HG02943 (cell line): ENCODE data around the gene FOXJ3.

Experiments used
- ATAC-seq: cut with Tn5 transposase; IDR thresholded peaks from one replicate; pipeline ENCODE4 v1.9.1; 2021; ENCODE audit warnings: mild to moderate bottlenecking, low read depth, moderate library complexity; ENCODE audit not compliant: unreplicated experiment

Gene FOXJ3

DNA sequence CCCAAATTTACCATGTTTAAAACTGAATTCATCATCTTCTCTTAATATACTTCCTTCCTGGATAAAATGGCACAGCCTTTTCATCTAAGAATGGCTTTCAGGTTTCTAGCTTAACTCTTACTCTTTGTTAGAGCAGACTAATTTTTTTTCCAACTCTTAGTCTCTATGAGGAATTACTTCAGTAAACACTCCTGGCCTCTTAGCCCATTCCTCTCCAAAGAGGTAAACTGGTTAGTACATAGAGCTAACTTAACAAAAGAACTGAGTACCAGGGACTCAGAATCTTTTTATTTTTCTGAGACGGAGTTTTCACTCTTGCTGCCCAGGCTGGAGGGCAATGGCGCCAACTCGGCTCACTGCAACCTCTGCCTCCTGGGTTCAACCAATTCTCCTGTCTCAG, 21.1 kb downstream of the FOXJ3 start:
- ATAC-seq = no peak

DNA sequence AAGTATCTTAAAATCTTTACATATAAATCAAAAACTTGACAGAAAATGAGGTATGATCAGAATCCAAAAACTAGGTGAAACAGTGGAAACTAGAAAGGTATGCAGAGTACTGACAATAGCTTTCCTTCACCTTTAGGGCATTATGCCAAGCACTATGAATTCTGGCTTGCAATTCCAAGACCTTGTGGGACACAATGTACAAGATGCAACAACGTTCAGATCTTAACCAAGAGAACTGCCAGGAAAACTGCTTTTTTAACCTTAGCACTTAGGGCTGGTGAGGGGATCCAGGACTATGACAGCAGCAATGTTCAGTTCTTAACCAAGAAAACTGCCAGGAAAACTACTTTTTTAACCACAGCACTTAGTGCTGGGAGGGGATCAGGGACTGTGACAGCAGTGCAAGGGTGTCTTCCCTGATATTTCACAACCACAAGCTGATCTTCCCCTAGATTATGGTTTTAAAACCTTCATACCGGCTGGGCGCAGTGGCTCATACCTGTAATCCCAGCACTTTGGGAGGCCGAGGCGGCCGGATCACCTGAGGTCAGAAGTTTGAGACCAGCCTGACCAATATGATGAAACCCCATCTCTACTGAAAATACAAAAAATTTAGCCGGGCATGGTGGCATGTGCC, 22.3 kb downstream of the FOXJ3 start:
- no peak for ATAC-seq

DNA sequence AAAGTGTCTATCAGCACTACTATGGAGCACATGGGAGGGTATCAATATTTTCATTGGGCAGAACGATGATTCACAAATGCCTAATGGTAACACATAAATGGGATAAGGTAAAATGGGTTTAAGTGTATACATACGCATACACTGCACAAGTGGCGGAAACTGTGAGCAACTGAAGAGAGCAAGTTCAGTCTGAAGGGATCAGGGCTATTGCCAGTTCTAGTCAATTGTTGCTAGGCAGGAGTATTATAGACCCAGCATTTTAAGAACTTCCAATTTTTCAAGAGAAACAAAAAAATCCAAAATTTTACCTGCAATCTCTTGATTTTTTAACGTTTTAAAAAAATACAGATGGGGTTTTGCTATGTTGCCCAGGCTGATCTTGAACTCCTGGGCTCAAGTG, 23.1 kb downstream of the FOXJ3 start:
- ATAC-seq = no peak

GRCh38 chr1:42311138-42311537, 23.9 kb downstream of the FOXJ3 start:
- no peak for ATAC-seq

- ATAC-seq = no peak
These were observed 28.1 kb downstream of the FOXJ3 start for GRCh38 chr1:42306977-42307376.

DNA sequence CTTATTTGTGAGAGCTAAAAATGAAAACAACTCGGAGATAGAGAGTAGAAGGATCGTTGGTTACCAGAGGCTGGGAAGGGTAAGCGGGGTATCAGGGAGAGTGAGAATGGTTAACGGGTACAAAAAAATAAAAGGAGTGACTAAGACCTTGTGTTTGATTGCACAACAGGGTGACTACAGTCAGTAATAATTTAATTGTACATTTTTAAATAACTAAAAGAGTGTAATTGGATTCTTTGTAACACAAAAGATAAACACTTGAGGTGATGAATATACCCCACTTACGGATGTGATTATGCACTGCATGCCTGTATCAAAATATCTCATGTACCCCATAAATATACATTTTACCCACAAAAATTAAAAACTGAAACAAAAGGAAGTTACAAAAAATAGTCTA, 29.4 kb downstream of the FOXJ3 start:
- ATAC-seq = no peak

DNA sequence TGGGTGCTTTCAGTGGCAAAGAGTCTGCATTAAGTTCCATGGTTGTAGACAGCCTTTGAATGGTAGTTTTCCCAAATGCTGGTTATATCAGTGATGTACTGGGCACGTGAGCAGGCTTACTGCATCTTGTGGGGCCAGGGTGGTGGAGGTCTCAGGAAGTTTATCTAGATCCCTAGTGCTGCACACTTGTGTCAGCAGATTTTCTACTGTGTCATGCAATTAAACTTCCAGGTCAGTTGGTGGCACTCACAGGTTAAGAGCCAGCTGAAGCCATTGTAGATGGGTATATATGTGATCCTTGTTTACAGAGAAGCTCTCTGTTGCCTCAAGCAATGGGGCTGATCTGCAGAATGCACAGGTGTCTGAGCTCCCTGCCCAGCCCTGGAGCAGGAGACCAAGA, 33.0 kb downstream of the FOXJ3 start:
- ATAC-seq = no peak

GRCh38 chr1:42298520-42298919, 36.5 kb downstream of the FOXJ3 start:
- no peak for ATAC-seq

- no peak for ATAC-seq
These were observed 39.2 kb downstream of the FOXJ3 start for GRCh38 chr1:42295816-42296215.

GRCh38 chr1:42290130-42290529, 44.9 kb downstream of the FOXJ3 start:
- ATAC-seq = no peak

GRCh38 chr1:42288311-42288985, 46.6 kb downstream of the FOXJ3 start:
- ATAC-seq = no peak

DNA sequence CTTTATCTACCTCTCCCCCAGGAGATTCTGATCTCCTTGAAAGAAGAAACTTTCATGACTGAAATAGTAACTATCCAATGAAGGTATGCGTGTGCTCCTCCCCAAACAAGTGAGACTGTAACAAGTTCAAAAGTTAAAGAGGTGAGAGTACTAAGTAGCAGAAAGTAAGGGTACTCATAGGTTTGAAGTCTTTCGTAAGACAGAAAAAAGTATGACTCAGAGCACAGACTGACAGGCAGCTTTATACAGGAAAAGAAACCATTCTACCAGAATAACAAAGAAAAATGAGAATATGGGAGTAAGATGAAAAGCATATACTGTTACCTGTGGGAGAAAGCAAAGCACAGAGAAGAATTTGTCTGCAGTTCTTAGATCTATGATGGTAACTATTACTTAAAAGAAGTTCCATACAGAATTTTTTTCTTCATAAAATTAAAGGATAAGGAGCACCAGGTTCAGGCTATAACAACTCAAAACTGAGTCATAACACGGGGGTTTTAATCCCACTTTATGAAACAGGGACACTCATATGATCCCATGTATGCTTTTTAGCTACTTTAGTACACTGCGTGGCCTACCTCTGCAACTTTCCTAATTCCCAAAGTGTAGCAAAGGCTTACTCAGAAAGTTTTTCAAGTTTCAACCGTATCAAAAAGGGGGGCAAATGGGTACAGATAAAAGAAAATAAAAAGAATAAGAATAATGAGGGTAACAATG, 52.0 kb downstream of the FOXJ3 start:
- ATAC-seq = no peak

DNA sequence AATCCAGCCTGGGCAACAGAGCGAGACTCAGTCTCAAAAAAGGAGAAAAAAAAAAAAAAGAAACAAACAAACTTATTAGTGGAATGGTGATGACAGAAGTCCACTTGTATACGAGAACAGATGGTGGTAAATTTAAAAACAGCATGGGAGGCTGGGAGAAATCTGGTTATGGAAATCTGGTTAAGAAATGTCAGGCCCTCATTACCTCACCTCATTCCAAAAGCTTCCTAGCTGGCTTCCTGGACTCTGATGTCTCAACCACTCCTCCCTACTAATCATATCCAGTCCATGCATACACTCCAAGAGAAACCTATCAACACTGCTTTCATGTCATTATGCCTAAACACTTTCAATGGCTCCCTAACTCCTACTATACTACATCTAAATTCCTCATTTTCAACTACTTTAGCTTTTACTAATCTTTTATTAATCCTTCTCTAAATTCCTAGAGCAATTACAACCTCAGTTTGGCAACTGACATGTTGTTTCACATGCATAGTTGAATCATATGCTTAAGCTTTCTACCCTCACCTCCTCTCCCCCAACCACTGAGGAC, 52.9 kb downstream of the FOXJ3 start:
- no peak for ATAC-seq

DNA sequence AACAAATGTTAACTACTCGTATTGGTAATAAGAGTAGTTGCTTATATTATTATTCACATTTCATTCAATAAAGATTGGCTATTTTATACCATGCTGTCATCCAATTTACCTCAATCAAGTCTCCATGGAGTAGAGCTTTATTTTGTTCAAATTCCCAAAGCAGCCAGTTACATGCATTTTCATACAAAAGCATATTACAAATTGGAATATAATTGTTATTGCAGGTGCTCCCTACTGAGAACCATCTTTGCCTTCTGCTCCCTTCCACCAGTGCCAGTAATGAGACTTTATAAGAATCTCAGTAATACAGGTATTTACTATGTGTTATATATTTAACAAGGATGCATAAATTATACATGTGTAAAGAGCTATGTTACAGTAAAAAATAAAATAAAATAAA, 54.2 kb downstream of the FOXJ3 start:
- no peak for ATAC-seq

- ATAC-seq = no peak
These were observed 56.0 kb downstream of the FOXJ3 start for GRCh38 chr1:42279055-42279454.

GRCh38 chr1:42272920-42273319, 62.1 kb downstream of the FOXJ3 start:
- no peak for ATAC-seq

GRCh38 chr1:42267904-42268303, 67.1 kb downstream of the FOXJ3 start:
- ATAC-seq = no peak

DNA sequence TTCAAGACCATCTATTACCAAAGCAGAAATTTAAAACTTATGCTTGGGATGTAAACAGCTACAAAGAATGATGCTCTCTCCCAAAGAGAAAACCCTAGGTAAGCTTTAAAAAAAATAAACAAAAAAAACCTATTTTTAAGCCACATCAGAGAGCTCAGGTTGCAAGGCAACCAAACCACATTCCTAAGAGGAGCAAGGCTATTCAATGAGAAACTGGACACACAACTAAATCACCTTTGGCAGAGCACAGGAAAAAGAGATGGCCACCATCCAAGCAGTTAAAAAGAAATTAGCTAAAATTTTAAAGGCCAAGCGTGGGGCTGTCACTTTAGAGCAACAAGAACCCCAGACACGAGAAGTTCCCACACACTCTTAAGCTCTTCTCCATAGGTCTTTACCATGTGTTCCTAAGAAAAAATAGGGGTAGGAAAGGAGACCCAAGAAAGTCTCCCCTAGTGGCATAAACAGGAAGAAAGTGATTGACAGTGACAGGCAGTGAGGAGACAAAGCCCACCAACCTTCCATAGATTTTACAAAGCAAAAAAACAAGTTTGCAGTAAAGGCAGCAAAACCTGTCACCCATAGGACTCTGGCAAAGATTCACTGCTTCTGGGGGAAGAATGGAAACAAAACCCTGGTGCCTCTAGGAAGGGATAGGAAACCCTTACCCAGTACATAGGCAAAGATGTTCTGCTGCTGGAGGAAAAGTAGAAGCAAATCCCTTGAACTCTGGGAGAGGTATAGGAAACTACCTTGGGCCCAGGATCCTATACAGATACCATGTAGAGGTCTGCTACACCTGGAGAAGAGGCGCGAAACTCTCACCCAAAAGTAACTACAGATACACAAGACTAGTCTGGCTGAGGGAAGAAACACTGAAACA, 68.5 kb downstream of the FOXJ3 start:
- ATAC-seq = no peak

DNA sequence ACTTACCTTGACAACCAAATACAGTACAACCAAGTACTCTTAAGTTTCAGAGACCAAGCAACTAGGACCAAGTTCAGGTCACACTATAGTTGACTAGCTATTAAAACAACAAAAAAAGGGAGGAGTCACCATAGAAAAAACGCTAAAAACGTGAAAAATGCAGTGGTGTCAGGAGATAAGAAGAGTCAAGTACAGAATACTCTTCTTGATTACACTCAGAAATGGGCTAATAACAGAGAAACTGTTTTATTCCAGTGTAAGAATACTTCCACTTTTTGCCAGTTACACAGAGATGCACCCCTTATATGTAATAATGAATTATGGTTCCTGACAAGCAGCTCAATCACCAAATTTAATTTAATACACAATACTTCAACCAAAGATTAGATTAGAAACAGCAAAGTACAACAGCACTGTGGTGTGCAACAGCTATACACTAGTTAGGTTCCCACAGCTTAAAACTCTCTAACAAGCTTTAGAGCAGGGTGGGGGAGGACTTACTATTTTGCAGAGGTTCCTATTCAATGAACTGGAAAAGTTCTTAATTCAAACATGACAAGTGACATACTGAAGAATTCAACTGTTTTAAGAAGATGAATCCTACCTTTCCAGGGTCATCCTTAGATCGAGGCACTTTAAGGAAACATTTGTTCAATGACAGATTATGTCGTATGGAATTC, 70.4 kb downstream of the FOXJ3 start:
- ATAC-seq = no peak

DNA sequence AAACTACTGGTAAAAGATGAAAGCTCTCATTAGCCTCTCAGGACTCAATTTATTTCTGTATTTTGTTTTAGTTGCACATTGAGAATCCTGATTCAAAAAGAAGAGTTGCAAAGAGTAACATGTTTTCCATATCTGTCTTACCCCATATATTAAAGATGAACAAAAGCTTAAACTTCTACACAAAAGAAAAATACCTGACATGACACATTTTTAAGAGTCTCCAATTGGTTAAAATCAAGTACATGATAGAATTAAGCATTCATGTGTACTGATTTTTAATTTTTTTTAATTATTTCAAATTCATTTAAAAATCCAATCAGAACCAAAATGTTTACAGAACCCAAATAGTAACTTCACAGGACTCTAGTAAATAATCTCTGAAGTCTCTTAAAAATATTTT, 72.0 kb downstream of the FOXJ3 start:
- ATAC-seq = no peak
